NCI-H1930 (cell line): ENCODE measurements around the gene PPM1F.
A peak's percentile ranks its signal among the peaks of the same experiment; 100 is the strongest.

Experiments used
- DNase-seq, 2 experiments: peaks; one replicate each; lab custom pipeline; 2025; lab: John Stamatoyannopoulos, UW

PPM1F gene

GRCh38 chr22:21952586-21953571, at the start of gene PPM1F:
Gene PPM1F, minus strand, starts transcription at chr22:21952848. Its CDS starts 6,800 bp downstream, at chr22:21946048.
- peak; percentile 57 to 84 for DNase-seq

- DNase-seq: no peak
Measured at GRCh38 chr22:22001664-22002525, 49.2 kb upstream of the PPM1F start.

GRCh38 chr22:21998595-21999247, 46.1 kb upstream of the PPM1F start:
- DNase-seq: no peak

GRCh38 chr22:21996175-21996720, 43.6 kb upstream of the PPM1F start:
- DNase-seq: no peak

GRCh38 chr22:21995660-21996059, 43.0 kb upstream of the PPM1F start:
- DNase-seq: no peak

- no peak for DNase-seq
Measured at GRCh38 chr22:21994881-21995444, 42.3 kb upstream of the PPM1F start.

- no peak for DNase-seq
Measured at GRCh38 chr22:21992593-21993237, 40.1 kb upstream of the PPM1F start.

- no peak for DNase-seq
Measured at GRCh38 chr22:21991774-21992173, 39.1 kb upstream of the PPM1F start.

GRCh38 chr22:21991304-21991596, 38.6 kb upstream of the PPM1F start:
- DNase-seq: no peak

GRCh38 chr22:21990445-21991303, 38.0 kb upstream of the PPM1F start:
- DNase-seq: no peak

GRCh38 chr22:21989049-21989448, 36.4 kb upstream of the PPM1F start:
- DNase-seq: no peak

GRCh38 chr22:21985214-21985613, 32.6 kb upstream of the PPM1F start:
- no peak for DNase-seq

- DNase-seq: peak in 1 of 2 experiments; percentile 16
Measured at GRCh38 chr22:21984793-21985192, 32.1 kb upstream of the PPM1F start.

- peak; percentile 71 to 82 for DNase-seq
Measured at GRCh38 chr22:21982338-21982965, 29.8 kb upstream of the PPM1F start, which contains the start of gene TOP3B. Gene TOP3B, minus strand, starts transcription at chr22:21982787. Its CDS starts 7,078 bp downstream, at chr22:21975709.

- no peak for DNase-seq
Measured at GRCh38 chr22:21981874-21982273, 29.2 kb upstream of the PPM1F start.

GRCh38 chr22:21980547-21980946, 27.9 kb upstream of the PPM1F start:
- DNase-seq: no peak

- DNase-seq: no peak
Measured at GRCh38 chr22:21978564-21979386, 26.1 kb upstream of the PPM1F start.

- DNase-seq: no peak
Measured at GRCh38 chr22:21977814-21978213, 25.2 kb upstream of the PPM1F start.
